Heart left ventricle (tissue), 13 donors: ENCODE measurements around the gene F13B.

Source experiments
- POLR2A ChIP-seq, 2 donors: fragments of 450-650 bp; IDR thresholded peaks; one replicate each; pipeline ENCODE4 v1.6.1; 2017; ENCODE audit warnings: antibody characterized with exemption in 2 of 2, mild to moderate bottlenecking in 2 of 2, moderate library complexity in 2 of 2
- TF ChIP-seq, protein P1 (sequence below), 12 donors: fragments of 200-600 bp; sonication (generic) in 4 of 12; IDR thresholded peaks; one replicate each; pipeline versions ENCODE4 v1.5.0 to v1.8.0; 2018 to 2022; ENCODE audit warnings: antibody characterized with exemption in 12 of 12, mild to moderate bottlenecking in 5 of 12
- donor health status: ischemic (EF 13 %, LVEDD 7.1; RV severe dilation, severe dysfunction).
- donor health status: DM: no; HTN: yes; CAD: no.
- donor health status: DM: no; HTN: no; CAD: no.
- donor health status: ischemic (EF 25% LVEDD 6.9; RV normal size, moderate dysfunction).
- donor health status: ischemic (EF 25% LVEDD 5.7; RV mildly dilated, moderate dysfunction).
- donor health status: ischemic (EF 35%, LVEDD 5.7; RV mildly dilated, moderate dysfunction).
- donor health status: nonischemic (EF 11% LVEDD 7.7; RV severe dilation, severe dysfunction).
- donor health status: DM: yes; HTN: yes; CAD: no.
- donor health status: PGD.
- donor health status: ischemic (EF 29% LVEDD 5.4; RV normal size, mild dysfunction).
- donor health status: nonischemic (EF 23%, LVEDD 6.1; RV moderate dilation, normal function).

DNA sequence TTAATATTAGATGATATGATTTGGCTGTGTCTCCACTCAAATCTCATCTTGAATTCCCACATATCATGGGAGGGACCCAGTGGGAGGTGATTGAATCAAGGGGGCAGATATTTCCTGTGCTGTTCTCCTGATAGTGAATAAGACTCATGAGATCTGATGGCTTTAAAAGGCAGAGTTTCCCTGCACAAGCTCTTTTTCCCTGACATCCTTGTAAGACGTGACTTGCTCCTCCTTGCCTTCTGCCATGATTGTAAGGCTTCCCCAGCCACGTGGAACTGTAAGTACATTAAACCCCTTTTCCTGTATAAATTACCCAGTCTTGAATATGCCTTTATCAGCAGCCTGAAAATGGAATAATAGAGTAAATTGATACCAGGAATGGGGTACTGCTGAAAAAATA is 13.3 kb upstream of the F13B start:
- TF ChIP-seq POLR2A (IDR thresholded peaks at IDR 0.05) = no peak
- TF ChIP-seq, protein P1, sequence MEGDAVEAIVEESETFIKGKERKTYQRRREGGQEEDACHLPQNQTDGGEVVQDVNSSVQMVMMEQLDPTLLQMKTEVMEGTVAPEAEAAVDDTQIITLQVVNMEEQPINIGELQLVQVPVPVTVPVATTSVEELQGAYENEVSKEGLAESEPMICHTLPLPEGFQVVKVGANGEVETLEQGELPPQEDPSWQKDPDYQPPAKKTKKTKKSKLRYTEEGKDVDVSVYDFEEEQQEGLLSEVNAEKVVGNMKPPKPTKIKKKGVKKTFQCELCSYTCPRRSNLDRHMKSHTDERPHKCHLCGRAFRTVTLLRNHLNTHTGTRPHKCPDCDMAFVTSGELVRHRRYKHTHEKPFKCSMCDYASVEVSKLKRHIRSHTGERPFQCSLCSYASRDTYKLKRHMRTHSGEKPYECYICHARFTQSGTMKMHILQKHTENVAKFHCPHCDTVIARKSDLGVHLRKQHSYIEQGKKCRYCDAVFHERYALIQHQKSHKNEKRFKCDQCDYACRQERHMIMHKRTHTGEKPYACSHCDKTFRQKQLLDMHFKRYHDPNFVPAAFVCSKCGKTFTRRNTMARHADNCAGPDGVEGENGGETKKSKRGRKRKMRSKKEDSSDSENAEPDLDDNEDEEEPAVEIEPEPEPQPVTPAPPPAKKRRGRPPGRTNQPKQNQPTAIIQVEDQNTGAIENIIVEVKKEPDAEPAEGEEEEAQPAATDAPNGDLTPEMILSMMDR (IDR thresholded peaks at IDR 0.05) = no peak
